Ramos (cell line): ENCODE data around the gene LSM14A.

Experiments used
- in situ Hi-C: fragments of 300-500 bp; cut with MboI; formaldehyde crosslinking; loops from one replicate; pipeline ENCODE4 v1.14.3; 2022; ENCODE audit warnings: low sequenced_read_pairs; ENCODE audit not compliant: unreplicated experiment

Gene LSM14A

DNA sequence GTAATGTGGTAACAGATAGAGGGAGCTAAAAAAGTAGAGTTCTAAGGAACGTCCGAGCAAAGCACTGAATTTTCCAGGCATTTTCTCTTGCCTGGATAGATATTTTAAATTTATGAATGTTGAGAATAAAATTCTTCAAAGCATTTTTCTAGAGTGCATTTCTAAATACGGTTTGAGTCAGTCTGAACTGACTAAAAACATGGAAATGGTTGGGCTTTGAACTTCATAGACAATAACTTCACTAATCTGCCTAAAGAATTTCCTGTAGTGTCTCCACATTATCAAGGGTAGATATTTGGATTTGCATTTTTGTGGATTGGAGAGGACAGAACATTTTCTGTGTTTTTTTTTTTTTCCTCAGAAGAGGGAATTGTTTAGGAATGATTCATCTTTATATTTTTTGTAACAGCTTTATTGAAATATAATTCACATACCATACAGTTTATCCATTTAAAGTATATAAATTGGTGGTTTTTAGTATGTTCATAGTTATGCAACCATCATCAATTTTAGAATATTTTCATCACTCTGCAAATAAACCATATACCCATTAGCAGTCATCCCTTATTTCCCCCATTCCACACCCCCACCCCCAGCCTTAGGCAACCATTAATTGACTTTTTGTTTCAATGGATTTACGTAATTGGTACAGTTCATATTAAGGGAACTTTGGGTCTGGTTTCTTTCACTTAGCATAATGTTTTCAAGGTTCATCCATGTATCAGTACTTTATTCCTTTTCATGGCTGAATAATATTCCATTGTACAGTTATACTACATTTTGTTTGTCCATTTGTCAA, 102.7 kb downstream of the LSM14A start:
- in situ Hi-C loops = no loop called here

DNA sequence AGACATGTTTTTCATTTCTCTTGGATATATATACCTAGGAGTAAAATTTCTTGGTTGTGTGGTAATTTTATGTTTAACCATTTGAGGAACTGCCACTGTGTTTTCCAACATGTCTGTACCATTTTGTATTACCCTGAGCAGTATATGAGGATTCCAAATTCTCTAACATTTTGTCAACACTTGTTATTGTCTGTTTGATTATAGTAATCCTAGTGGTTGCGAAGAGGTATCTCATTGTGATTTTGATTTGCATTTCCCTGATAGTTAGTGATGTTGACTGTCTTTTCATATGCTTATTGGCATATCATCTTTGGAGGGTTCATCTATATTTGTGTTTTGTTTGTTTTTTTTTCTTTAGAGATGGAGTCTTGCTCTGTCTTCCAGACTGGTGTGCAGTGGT, 103.4 kb downstream of the LSM14A start:
- in situ Hi-C loops = no loop called here

DNA sequence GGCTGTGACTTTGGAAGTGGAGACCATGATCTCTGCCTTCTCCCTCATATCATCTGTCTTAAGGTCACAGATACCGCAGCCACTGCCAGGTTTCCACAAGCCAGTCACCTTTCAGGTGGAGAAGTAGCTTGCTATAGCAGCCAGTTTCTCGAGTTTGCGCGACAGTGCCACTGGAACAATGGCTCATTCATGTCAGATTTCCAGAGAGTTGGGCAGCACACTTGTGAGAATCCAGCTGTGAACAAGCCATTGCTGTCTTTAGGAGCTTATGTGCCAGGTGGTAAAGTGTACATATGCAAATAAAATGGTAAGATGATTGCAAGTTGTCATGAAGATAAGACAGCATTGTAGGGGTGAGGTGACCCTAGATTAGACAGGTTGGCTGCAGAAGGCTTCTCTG, 104.3 kb downstream of the LSM14A start:
- in situ Hi-C loops = no loop called here

DNA sequence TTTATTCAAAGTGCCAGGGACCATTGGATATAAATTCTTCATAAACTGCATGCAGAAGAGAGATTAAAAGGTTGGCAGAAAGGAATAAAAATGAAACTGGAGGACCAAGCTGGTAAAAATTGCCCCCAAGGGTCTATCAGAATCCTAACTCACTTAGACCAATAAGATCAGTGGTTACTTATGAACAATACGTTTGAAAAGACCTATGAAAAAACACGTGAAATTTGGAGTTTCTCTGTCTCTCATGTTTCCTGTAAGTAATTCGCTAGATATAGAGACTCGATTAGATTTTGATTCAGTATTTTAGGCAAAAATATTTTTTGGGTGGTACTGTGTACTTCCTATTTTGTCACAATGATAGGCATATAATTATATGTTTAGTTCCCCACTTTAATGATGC, 104.9 kb downstream of the LSM14A start:
- in situ Hi-C loops = no loop called here

DNA sequence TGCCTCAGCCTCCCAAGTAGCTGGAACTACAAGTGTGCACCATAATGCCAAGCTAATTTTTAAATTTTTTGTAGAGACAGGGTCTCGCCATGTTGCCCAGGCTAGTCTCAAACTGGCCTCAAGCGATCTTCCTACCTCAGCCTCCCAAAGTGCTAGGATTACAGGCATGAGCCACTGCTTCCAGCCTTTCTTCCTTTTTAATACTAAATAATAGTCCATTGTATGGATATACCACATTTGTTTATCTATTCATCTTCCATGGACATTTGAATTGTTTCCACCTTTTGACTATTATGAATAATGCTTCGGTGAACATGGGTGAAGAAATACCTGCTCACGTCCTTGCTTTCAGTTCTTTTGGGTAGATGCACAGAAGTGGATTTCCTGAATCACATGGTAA, 106.5 kb downstream of the LSM14A start:
- in situ Hi-C loops = no loop called here
